Prostate gland (tissue), 2 donors: ENCODE measurements around the gene KRTAP4-11.
"Not testable (repeated sequence)": the region's sequence is repeated elsewhere in the genome, so short reads cannot be mapped to it uniquely, and the experiment has no call there.

Experiments
- CTCF ChIP-seq, 4 experiments: fragments of 200-600 bp in 2 of 4; fragments of 450-650 bp in 2 of 4; sonication (generic) in 2 of 4; IDR thresholded peaks; 1 replicate in 3 of 4; 2 replicates in 1 of 4; pipeline ENCODE4 v1.5.1; 2016 to 2019; ENCODE audit warnings: antibody characterized with exemption in 4 of 4, mild to moderate bottlenecking in 2 of 4, moderate library complexity in 2 of 4
- POLR2A ChIP-seq: fragments of 450-650 bp; IDR thresholded peaks from one replicate; pipeline ENCODE4 v1.6.1; 2016; ENCODE audit warnings: antibody characterized with exemption, mild to moderate bottlenecking
- POLR2AphosphoS5 ChIP-seq: sonication (generic); formaldehyde crosslinking; IDR thresholded peaks from one replicate; pipeline ENCODE4 v1.6.1; 2017; ENCODE audit warnings: antibody characterized with exemption

- not testable (repeated sequence) for TF ChIP-seq CTCF (IDR thresholded peaks at IDR 0.05); POLR2A; POLR2AphosphoS5
Measured at GRCh38 chr17:41105347-41105746, 12.8 kb downstream of the KRTAP4-11 start, which contains the start of gene KRTAP4-9.
